Dermis blood vessel endothelial cell (primary cell): ENCODE measurements around the gene FAM111A. TPM values are rescaled to one million over a fixed set of nuclear protein-coding genes. Genes with fewer than 3 reads are reported as not detected.

ENCODE experiments used
- DNase-seq: peaks from one replicate; pipeline ENCODE4 v3.0.0; 2010
- total RNA-seq: library from RNA; depleted of rRNA; stranded (reverse); fragments of >200 nt; gene quantifications from 2 replicates; pipeline ENCODE4 v1.2.3, GENCODE V29; 2014

FAM111A gene
- total RNA-seq, 1 donor from 2014 or later, result 87.0 TPM

DNA sequence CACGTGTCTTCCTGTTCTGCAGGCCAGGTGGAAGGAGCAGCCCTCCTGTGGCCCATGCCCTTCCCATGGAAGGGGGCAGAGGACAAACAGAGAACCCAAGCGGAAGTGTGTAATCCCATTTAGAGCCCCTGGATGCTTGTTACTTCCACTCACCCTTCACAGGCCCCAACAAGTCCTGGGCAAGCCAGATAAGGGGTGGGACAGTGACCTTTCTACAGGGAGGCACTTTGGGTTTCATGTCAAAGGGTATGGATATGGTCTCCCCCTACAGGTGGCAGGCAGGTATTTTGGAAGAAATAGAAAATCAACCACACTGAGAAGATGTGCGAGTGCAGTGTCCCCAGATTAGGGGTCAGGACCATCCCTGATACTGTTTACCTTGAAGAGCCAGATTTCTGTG, 58.7 kb downstream of the FAM111A start:
- DNase-seq, result no peak

Other genes with a start within 250 kb of the FAM111A start
- gene GLYATL1, start 203.4 kb upstream of the FAM111A start, total RNA-seq, result 0.17 TPM in 1 of 2 replicates, not detected in the other
- not detected in 2 replicates for gene GLYATL1B, start 56.5 kb upstream of the FAM111A start, total RNA-seq
- 20.6 and 37.6 TPM in 2 replicates for gene FAM111B, start 35.6 kb upstream of the FAM111A start, total RNA-seq
- 28.1 and 32.9 TPM in 2 replicates for gene DTX4, start 29.3 kb downstream of the FAM111A start, total RNA-seq
- not detected in 2 replicates for gene MPEG1, start 70.1 kb downstream of the FAM111A start, total RNA-seq
- gene OR5AN1, start 216.0 kb downstream of the FAM111A start, total RNA-seq, result not detected in 2 replicates